CD4-positive, CD25-positive, alpha-beta regulatory T cell (primary cell): ENCODE measurements around the gene JMY. TPM values are rescaled to one million over a fixed set of nuclear protein-coding genes. Genes with fewer than 3 reads are reported as not detected.

Source experiments
- ATAC-seq, 2 donors: fragments of 150-1000 bp; cut with Tn5 transposase; one replicate each; pipeline ENCODE4 v1.10.0; 2021; ENCODE audit warnings: low read depth in 2 of 2, moderate number of reproducible peaks in 2 of 2, moderate library complexity in 1 of 2
- DNase-seq, 3 donors: peaks; one replicate each; pipeline versions ENCODE4 v3.0.0 to v3.0.0-alpha.2; 2012 to 2022; ENCODE audit warnings: mixed read lengths in 1 of 3
- H3K27ac ChIP-seq: one replicate; pipeline ENCODE4 v1.7.0; 2013; ENCODE audit warnings: mild to moderate bottlenecking, low read length; ENCODE audit not compliant: insufficient read depth, poor library complexity, severe bottlenecking
- H3K27me3 ChIP-seq: one replicate; pipeline ENCODE4 v1.7.0; 2013; ENCODE audit warnings: low read length; ENCODE audit not compliant: control insufficient read depth, insufficient read depth
- H3K36me3 ChIP-seq: one replicate; pipeline ENCODE4 v1.7.0; 2013; ENCODE audit warnings: mild to moderate bottlenecking, low read length, moderate library complexity; ENCODE audit not compliant: control insufficient read depth, insufficient read depth
- H3K4me1 ChIP-seq: 2 replicates; pipeline ENCODE4 v1.7.0; 2013; ENCODE audit warnings: mild to moderate bottlenecking, low read length; ENCODE audit not compliant: insufficient read depth, control insufficient read depth, poor library complexity, severe bottlenecking
- H3K4me3 ChIP-seq: one replicate; pipeline ENCODE4 v1.7.0; 2013; ENCODE audit warnings: low read depth, mild to moderate bottlenecking, low read length, moderate library complexity
- H3K9me3 ChIP-seq, 2 experiments: 1 replicate in 1 of 2; 2 replicates in 1 of 2; pipeline ENCODE4 v1.7.0; 2013; ENCODE audit warnings: low read length in 2 of 2, mild to moderate bottlenecking in 1 of 2, moderate library complexity in 1 of 2; ENCODE audit not compliant: control insufficient read depth in 2 of 2
- H3K27ac Mint-ChIP-seq, 3 donors: one replicate each; pipeline ENCODE4 v1.8.0; 2020 to 2022; ENCODE audit warnings: mild to moderate bottlenecking in 3 of 3, mixed read lengths in 3 of 3, moderate library complexity in 2 of 3
- H3K27me3 Mint-ChIP-seq: one replicate; pipeline ENCODE4 v1.8.0; 2022; ENCODE audit warnings: mild to moderate bottlenecking, mixed read lengths
- H3K36me3 Mint-ChIP-seq: one replicate; pipeline ENCODE4 v1.8.0; 2020; ENCODE audit warnings: mixed read lengths
- H3K4me1 Mint-ChIP-seq, 4 donors: one replicate each; pipeline ENCODE4 v1.8.0; 2020 to 2022; ENCODE audit warnings: mixed read lengths in 4 of 4, mild to moderate bottlenecking in 1 of 4
- H3K4me3 Mint-ChIP-seq, 4 donors: one replicate each; pipeline ENCODE4 v1.8.0; 2020 to 2022; ENCODE audit warnings: mild to moderate bottlenecking in 4 of 4, mixed read lengths in 4 of 4, moderate library complexity in 3 of 4
- H3K9me3 Mint-ChIP-seq, 7 donors: one replicate each; pipeline ENCODE4 v1.8.0; 2020 to 2022; ENCODE audit warnings: mixed read lengths in 7 of 7, mild to moderate bottlenecking in 3 of 7, moderate library complexity in 2 of 7
- polyA plus RNA-seq, 4 donors: library from polyadenylated mRNA; unstranded; fragments of 300-500 nt; fragmentation: Illumina TruSeq; gene quantifications; one replicate each; pipeline ENCODE4 v1.2.3, GENCODE V29; 2021
- total RNA-seq: library from RNA; stranded (reverse); gene quantifications from one replicate; pipeline ENCODE4 v1.2.3, GENCODE V29; 2022

The JMY gene
- total RNA-seq = 71.6 TPM
- polyA plus RNA-seq = 1 to 10 TPM; 4.9 to 8.1 (median 6.1) TPM

DNA sequence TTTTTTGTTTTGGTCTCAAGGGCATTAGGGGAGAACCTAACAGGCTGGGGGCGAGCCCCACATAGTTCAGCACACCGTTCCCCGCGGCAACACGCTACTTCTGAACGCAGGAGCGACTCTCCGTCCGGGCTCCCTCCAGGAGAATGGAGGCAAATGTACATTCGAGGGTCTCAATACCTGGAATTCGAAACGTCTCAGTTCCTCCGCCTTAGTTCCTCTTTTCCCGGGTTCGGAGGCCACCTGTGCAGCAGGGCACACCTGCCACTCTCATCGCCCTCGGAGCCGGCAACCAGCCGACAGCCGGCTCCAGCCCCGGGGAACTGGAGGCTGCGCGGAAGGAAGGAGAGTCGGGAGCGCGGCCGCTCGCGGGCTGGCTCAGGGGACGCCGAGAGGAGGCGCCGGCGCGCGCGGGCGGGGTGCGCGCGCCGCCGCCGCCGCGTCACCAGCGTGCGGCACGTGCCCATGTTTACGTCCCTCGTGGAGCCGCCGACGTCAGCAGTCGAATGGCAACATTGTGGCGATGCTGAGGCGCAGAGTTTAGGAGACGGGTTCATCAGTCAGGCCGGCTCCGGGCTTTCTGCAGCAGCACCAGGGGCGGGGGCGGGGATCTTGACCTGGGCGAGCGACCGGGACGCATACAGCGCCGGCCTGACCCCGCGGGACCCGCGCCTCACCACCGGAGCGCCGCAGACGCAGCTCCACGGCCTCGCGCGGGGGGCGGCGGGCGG, at the start of gene JMY:
JMY (plus strand) TSS at position 498 of the 728 bp plus-strand sequence. CDS start 520 bp downstream, outside the sequence.
- H3K4me1 ChIP-seq = peaks cover 38% of the 10 kb centered on the region
- Mint-ChIP-seq H3K9me3 (no peaks in the 10 kb centered on the region), H3K27ac (peak within 1 kb of the TSS; percentile 92 to 98 (median 98)), H3K27me3 (peaks cover 5% of the 10 kb centered on the region), H3K4me3 (peak within 1 kb of the TSS; percentile 94 to 100 (median 95)), H3K36me3 (peaks cover 5% of the 10 kb centered on the region), H3K4me1 (peaks cover 14 to 32% (median 25%) of the 10 kb centered on the region in 4 donors)
- ATAC-seq (peak; percentile 86 to 88), DNase-seq (peak; percentile 85 to 90 (median 86))
- no peaks in the 10 kb centered on the region for H3K9me3 ChIP-seq
- peak within 1 kb of the TSS; percentile 97 for H3K4me3 ChIP-seq
- no peaks in the 10 kb centered on the region for H3K36me3 ChIP-seq
- H3K27me3 ChIP-seq = no peaks in the 10 kb centered on the region
- peak within 1 kb of the TSS; percentile 93 for H3K27ac ChIP-seq

GRCh38 chr5:79186455-79186854, 49.5 kb upstream of the JMY start:
- H3K27me3 Mint-ChIP-seq = no peaks in the 10 kb centered on the region
- Histone ChIP-seq H3K4me1 (no peaks in the 10 kb centered on the region), H3K4me3 (no peak overlapping the region), H3K27me3 (no peaks in the 10 kb centered on the region), H3K36me3 (no peaks in the 10 kb centered on the region), H3K9me3 (no peaks in the 10 kb centered on the region), H3K27ac (no peak overlapping the region)
- H3K9me3 Mint-ChIP-seq = peaks cover 0 to 1% (median 0%) of the 10 kb centered on the region in 7 donors
- H3K36me3 Mint-ChIP-seq = no peaks in the 10 kb centered on the region
- peaks cover 2 to 11% (median 6%) of the 10 kb centered on the region in 4 donors for H3K4me1 Mint-ChIP-seq
- no peak overlapping the region for H3K4me3 Mint-ChIP-seq
- no peak for ATAC-seq
- H3K27ac Mint-ChIP-seq = peak overlapping the region in 1 of 3 donors; percentile 2
- no peak for DNase-seq

GRCh38 chr5:79189439-79190234, 46.3 kb upstream of the JMY start:
- no peaks in the 10 kb centered on the region for H3K36me3 Mint-ChIP-seq
- H3K4me3 Mint-ChIP-seq = no peak overlapping the region
- Histone ChIP-seq H3K4me3 (no peak overlapping the region), H3K36me3 (no peaks in the 10 kb centered on the region), H3K4me1 (peaks cover 5% of the 10 kb centered on the region), H3K27ac (no peak overlapping the region), H3K27me3 (no peaks in the 10 kb centered on the region), H3K9me3 (no peaks in the 10 kb centered on the region)
- ATAC-seq (no peak), DNase-seq (no peak)
- no peak overlapping the region for H3K27ac Mint-ChIP-seq
- no peaks in the 10 kb centered on the region for H3K27me3 Mint-ChIP-seq
- H3K9me3 Mint-ChIP-seq = peaks cover 0 to 5% (median 0%) of the 10 kb centered on the region in 7 donors
- H3K4me1 Mint-ChIP-seq = peaks cover 8 to 25% (median 16%) of the 10 kb centered on the region in 4 donors

- Mint-ChIP-seq H3K4me1 (peaks cover 8 to 30% (median 19%) of the 10 kb centered on the region in 4 donors), H3K36me3 (no peaks in the 10 kb centered on the region), H3K4me3 (no peak overlapping the region), H3K9me3 (peaks cover 0 to 5% (median 0%) of the 10 kb centered on the region in 7 donors), H3K27ac (no peak overlapping the region), H3K27me3 (no peaks in the 10 kb centered on the region)
- Histone ChIP-seq H3K36me3 (no peaks in the 10 kb centered on the region), H3K27ac (no peak overlapping the region), H3K9me3 (no peaks in the 10 kb centered on the region), H3K4me1 (peaks cover 5% of the 10 kb centered on the region), H3K27me3 (no peaks in the 10 kb centered on the region), H3K4me3 (no peak overlapping the region)
- DNase-seq = no peak
- ATAC-seq = no peak
Measured at GRCh38 chr5:79190235-79190529, 45.7 kb upstream of the JMY start.

DNA sequence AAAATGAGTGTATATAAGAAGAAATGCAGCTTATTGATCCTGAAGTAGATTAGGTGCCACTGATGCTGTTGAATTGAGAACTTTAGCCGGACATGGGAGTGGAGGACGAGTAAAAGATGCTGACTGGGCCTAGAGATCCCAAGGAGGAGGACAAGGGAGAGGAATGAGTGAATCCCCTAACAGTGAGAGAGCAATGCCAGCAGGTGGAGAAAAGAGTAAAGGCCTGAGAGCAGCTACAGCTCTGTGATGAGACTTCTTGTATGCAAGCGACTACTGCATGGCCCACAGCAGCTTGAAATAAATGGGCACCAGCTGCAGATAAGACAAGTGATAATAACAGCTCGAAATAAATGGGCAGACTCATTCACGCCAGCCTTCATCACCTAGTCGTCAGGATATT, 44.5 kb upstream of the JMY start:
- Mint-ChIP-seq H3K4me1 (peaks cover 8 to 35% (median 19%) of the 10 kb centered on the region in 4 donors), H3K9me3 (peaks cover 0 to 5% (median 0%) of the 10 kb centered on the region in 7 donors), H3K27ac (peak overlapping the region in 2 of 3 donors; percentile 17 to 88), H3K36me3 (no peaks in the 10 kb centered on the region), H3K4me3 (peak overlapping the region in 1 of 4 donors; percentile 5), H3K27me3 (no peaks in the 10 kb centered on the region)
- Histone ChIP-seq H3K4me1 (peaks cover 5% of the 10 kb centered on the region), H3K27ac (no peak overlapping the region), H3K27me3 (no peaks in the 10 kb centered on the region), H3K36me3 (no peaks in the 10 kb centered on the region), H3K4me3 (no peak overlapping the region), H3K9me3 (no peaks in the 10 kb centered on the region)
- ATAC-seq = no peak
- DNase-seq = no peak

DNA sequence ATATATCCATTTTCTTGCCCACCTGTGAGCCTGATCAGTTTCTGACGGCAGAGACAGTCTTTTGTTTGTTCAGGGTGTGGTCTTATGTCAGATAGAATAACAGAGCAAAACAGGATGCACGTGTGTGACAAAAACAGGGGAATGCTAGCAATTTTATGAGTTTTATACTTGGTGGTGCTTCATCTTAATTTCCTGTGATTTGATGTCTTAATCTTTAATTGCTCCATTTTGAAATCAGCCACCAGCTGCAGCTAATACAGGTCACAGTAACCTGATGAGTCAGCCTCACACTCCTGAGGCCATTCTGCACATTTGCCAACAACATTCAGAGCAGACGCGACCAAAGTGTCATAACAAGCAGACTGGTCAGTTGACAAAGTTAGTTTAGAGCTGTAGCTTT, 42.3 kb upstream of the JMY start:
- no peaks in the 10 kb centered on the region for H3K36me3 Mint-ChIP-seq
- peak overlapping the region in 3 of 4 donors; percentile 26 to 47 (median 29) for H3K4me3 Mint-ChIP-seq
- H3K27me3 Mint-ChIP-seq = no peaks in the 10 kb centered on the region
- Histone ChIP-seq H3K4me3 (peak overlapping the region; percentile 26), H3K27me3 (no peaks in the 10 kb centered on the region), H3K9me3 (no peaks in the 10 kb centered on the region), H3K36me3 (no peaks in the 10 kb centered on the region), H3K4me1 (peaks cover 5% of the 10 kb centered on the region), H3K27ac (peak overlapping the region; percentile 18)
- ATAC-seq (peak; percentile 53 to 86), DNase-seq (peak in 2 of 3 donors; percentile 37 to 61)
- H3K4me1 Mint-ChIP-seq = peaks cover 8 to 31% (median 19%) of the 10 kb centered on the region in 4 donors
- H3K9me3 Mint-ChIP-seq = peaks cover 0 to 5% (median 0%) of the 10 kb centered on the region in 7 donors
- H3K27ac Mint-ChIP-seq = peak overlapping the region; percentile 70 to 90 (median 86)

DNA sequence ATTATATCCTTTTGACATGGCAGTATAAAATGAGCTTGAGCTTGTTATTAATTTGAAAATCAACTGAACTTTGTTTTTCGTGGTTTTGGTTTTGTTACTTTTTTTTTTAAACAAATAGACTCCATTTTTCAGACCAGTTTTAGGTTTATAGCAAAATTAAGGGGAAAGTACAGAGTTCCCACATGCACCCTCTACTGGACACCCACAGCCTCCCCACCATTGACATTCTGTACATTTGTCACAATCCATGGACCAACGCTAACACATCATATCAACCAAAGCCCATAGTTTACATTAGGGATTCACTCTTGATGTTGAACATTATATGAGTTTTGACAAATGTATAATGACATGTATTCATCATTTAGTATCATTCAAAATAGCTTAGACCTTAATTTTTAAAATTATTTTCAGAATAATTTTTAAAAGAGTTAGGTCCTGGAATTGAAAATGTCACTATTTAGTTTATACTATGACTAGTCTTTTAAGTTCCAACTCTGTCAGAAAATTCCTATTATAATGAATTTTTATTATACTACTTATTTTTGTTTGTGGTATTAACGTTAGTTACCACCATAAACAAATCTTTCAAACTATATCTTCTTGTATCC, 35.3 kb upstream of the JMY start:
- Mint-ChIP-seq H3K4me1 (peaks cover 0 to 10% (median 2%) of the 10 kb centered on the region in 4 donors), H3K27me3 (no peaks in the 10 kb centered on the region), H3K36me3 (no peaks in the 10 kb centered on the region), H3K4me3 (no peak overlapping the region), H3K9me3 (peaks cover 0 to 2% (median 0%) of the 10 kb centered on the region in 7 donors), H3K27ac (peak overlapping the region in 1 of 3 donors; percentile 8)
- Histone ChIP-seq H3K4me1 (no peaks in the 10 kb centered on the region), H3K27me3 (no peaks in the 10 kb centered on the region), H3K4me3 (no peak overlapping the region), H3K9me3 (no peaks in the 10 kb centered on the region), H3K27ac (no peak overlapping the region), H3K36me3 (no peaks in the 10 kb centered on the region)
- peak in 1 of 2 donors; percentile 52 for ATAC-seq
- DNase-seq = peak in 2 of 3 donors; percentile 24 to 33
